ENCODE data around the gene BAIAP2L1. TPM values are rescaled to one million over a fixed set of nuclear protein-coding genes. Genes with fewer than 3 reads are reported as not detected.

BAIAP2L1 gene
- total RNA-seq, 2 experiments from 2014 or later: 1.7 to 2.3 TPM

GRCh38 chr7:98286093-98286539, 114.8 kb downstream of the BAIAP2L1 start:
- Mint-ChIP-seq H3K9me3 (no peaks in the 10 kb centered on the region), H3K27ac (no peak overlapping the region), H3K36me3 (ENCODE audit: low read depth) (peaks cover 8% of the 10 kb centered on the region), H3K27me3 (no peaks in the 10 kb centered on the region), H3K4me3 (no peak overlapping the region), H3K4me1 (ENCODE audit: low read depth) (peaks cover 30% of the 10 kb centered on the region)
- ChIA-PET CTCF (no interaction called here), POLR2A (no interaction called here)
- intact Hi-C loops (cut with micrococcal nuclease): no loop called here
- ATAC-seq (no peak), DNase-seq (no peak)
- TF ChIP-seq, protein P1, sequence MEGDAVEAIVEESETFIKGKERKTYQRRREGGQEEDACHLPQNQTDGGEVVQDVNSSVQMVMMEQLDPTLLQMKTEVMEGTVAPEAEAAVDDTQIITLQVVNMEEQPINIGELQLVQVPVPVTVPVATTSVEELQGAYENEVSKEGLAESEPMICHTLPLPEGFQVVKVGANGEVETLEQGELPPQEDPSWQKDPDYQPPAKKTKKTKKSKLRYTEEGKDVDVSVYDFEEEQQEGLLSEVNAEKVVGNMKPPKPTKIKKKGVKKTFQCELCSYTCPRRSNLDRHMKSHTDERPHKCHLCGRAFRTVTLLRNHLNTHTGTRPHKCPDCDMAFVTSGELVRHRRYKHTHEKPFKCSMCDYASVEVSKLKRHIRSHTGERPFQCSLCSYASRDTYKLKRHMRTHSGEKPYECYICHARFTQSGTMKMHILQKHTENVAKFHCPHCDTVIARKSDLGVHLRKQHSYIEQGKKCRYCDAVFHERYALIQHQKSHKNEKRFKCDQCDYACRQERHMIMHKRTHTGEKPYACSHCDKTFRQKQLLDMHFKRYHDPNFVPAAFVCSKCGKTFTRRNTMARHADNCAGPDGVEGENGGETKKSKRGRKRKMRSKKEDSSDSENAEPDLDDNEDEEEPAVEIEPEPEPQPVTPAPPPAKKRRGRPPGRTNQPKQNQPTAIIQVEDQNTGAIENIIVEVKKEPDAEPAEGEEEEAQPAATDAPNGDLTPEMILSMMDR (IDR thresholded peaks at IDR 0.05): no peak

DNA sequence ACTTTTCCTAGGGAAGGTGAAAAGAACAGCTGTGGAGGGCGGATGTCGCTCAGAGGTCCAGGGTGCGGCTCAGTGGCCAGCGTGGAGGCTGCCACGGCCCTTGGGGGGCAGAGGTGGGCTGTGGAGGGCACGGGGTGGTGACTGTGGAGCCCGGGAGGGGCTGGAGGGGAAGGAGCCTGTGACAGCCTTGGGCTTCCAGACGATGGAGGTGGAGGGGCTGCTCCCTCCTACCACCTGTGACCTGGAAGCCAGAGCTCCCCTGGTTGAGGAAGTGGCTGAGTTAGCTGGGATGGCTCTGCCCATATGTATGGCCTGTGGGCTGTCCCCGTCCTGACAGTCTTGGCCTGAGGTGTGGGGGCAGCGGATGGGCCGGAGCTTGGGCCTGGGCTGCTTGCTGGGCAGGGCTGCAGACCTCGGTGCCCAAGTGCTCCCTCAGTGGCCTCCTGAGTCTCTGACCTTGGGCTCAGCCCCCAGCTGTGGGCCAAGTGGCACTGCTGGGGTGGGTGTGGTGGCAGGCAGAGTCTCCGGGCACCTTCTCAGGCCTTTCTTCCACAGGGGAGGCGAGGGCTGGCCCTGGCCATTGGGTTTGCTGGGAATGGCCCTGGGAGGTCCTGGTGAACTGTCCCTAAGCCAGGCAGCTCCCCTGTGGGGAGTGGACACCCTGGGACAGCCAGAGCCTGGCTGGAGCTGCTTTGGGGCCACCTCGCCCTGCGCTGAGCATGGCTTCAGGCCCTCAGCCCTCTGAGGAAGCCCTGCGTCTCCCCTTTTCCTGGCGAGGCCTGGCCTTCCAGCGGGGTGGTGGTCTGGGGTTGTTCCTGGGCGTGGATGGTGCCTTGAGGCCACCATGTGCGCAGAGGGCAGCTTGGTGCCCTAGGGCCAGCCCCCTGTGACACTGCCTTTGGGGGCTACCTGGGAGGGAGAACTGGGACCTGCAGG, 115.5 kb downstream of the BAIAP2L1 start:
- H3K27ac Mint-ChIP-seq: no peak overlapping the region
- ChIA-PET POLR2A (interaction anchor here (0.8 to 1.3 kb wide), 2 partner anchors 14 to 33 kb away, joined by 4 read pairs; partner anchors contain the start of gene TECPR1), CTCF (no interaction called here)
- H3K27me3 Mint-ChIP-seq: no peaks in the 10 kb centered on the region
- H3K9me3 Mint-ChIP-seq: no peaks in the 10 kb centered on the region
- ATAC-seq (no peak), DNase-seq (no peak)
- TF ChIP-seq, protein P1 (IDR thresholded peaks at IDR 0.05): no peak
- peaks cover 8% of the 10 kb centered on the region for H3K36me3 Mint-ChIP-seq (ENCODE audit: low read depth)
- intact Hi-C loops (cut with micrococcal nuclease): no loop called here
- no peak overlapping the region for H3K4me3 Mint-ChIP-seq
- peaks cover 32% of the 10 kb centered on the region for H3K4me1 Mint-ChIP-seq (ENCODE audit: low read depth)

- TF ChIP-seq, protein P1 (IDR thresholded peaks at IDR 0.05): no peak
- Mint-ChIP-seq H3K4me1 (ENCODE audit: low read depth) (peaks cover 32% of the 10 kb centered on the region), H3K36me3 (ENCODE audit: low read depth) (peaks cover 8% of the 10 kb centered on the region), H3K9me3 (no peaks in the 10 kb centered on the region), H3K4me3 (no peak overlapping the region), H3K27me3 (no peaks in the 10 kb centered on the region), H3K27ac (no peak overlapping the region)
- intact Hi-C loops (cut with micrococcal nuclease): no loop called here
- POLR2A ChIA-PET: interaction anchor here (0.8 to 1.3 kb wide), 2 partner anchors 15 to 32 kb away, joined by 4 read pairs; partner anchors contain the start of gene TECPR1
- ATAC-seq (no peak), DNase-seq (no peak)
- CTCF ChIA-PET: no interaction called here
Measured at GRCh38 chr7:98284335-98285036, 116.4 kb downstream of the BAIAP2L1 start.

DNA sequence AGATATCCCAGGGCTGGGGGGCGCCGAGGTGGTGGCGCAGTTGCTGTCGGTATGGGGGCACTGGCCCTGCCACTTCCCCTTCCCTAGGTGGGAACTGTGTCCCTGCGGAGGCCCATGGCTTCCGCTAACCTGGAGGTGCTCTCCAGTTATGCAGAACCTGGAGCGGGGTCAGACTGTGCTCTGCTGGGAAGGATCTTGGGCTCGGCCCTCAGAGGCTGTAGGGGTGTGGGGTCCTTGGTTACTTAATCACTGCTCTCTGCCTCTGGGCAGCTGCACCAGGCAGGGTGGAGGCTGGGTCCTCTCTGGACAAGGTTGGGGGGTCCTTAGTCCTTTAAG, 117.0 kb downstream of the BAIAP2L1 start:
- no peak overlapping the region for H3K4me3 Mint-ChIP-seq

More for the DNA sequence above, 117.0 kb downstream of the BAIAP2L1 start:
- ChIA-PET CTCF (no interaction called here), POLR2A (no interaction called here)
- no peak for DNase-seq
- H3K4me1 Mint-ChIP-seq (ENCODE audit: low read depth): peaks cover 32% of the 10 kb centered on the region
- TF ChIP-seq, protein P1 (IDR thresholded peaks at IDR 0.05): no peak
- no peak overlapping the region for H3K27ac Mint-ChIP-seq
- H3K27me3 Mint-ChIP-seq: no peaks in the 10 kb centered on the region
- peaks cover 8% of the 10 kb centered on the region for H3K36me3 Mint-ChIP-seq (ENCODE audit: low read depth)
- intact Hi-C loops (cut with micrococcal nuclease): no loop called here
- ATAC-seq: no peak
- H3K9me3 Mint-ChIP-seq: no peaks in the 10 kb centered on the region

Measured in activated CD8-positive, alpha-beta T cell treated with anti-CD3 and anti-CD28 coated beads for 36 hours (primary cell).